Left lung (tissue), 10 donors: ENCODE measurements around the gene C9orf43. TPM values are rescaled to one million over a fixed set of nuclear protein-coding genes. Genes with fewer than 3 reads are reported as not detected.
"Not testable (repeated sequence)": the region's sequence is repeated elsewhere in the genome, so short reads cannot be mapped to it uniquely, and the experiment has no call there.

Source experiments
- ATAC-seq: fragments of 200-7000 bp; cut with Tn5 transposase; one replicate; pipeline ENCODE4 v1.9.1; 2020; ENCODE audit warnings: moderate library complexity
- DNase-seq, 4 donors: peaks; one replicate each; pipeline ENCODE4 v3.0.0-alpha.2; 2013 to 2020
- H3K27ac ChIP-seq, 2 donors: fragments of 200-600 bp; sonication (generic) in 1 of 2; one replicate each; pipeline versions ENCODE4 v1.5.0 to v1.8.0; 2020 to 2021
- H3K27me3 ChIP-seq, 2 donors: fragments of 200-600 bp; sonication (generic) in 1 of 2; one replicate each; pipeline versions ENCODE4 v1.5.0 to v1.8.0; 2020 to 2021
- H3K36me3 ChIP-seq, 2 donors: fragments of 200-600 bp; sonication (generic) in 1 of 2; one replicate each; pipeline versions ENCODE4 v1.5.0 to v1.8.0; 2020 to 2021
- H3K4me1 ChIP-seq, 2 donors: fragments of 200-600 bp; one replicate each; pipeline ENCODE4 v1.8.0; 2021
- H3K4me3 ChIP-seq, 2 donors: fragments of 200-600 bp; sonication (generic) in 1 of 2; one replicate each; pipeline versions ENCODE4 v1.5.0 to v1.8.0; 2020 to 2021; ENCODE audit warnings: mild to moderate bottlenecking in 1 of 2
- H3K9me3 ChIP-seq, 2 donors: fragments of 200-600 bp; sonication (generic) in 1 of 2; one replicate each; pipeline versions ENCODE4 v1.5.0 to v1.8.0; 2020 to 2021
- CTCF ChIP-seq, 2 donors: fragments of 200-600 bp; sonication (generic) in 1 of 2; IDR thresholded peaks; one replicate each; pipeline versions ENCODE4 v1.5.0 to v1.8.0; 2021; ENCODE audit warnings: antibody characterized with exemption in 2 of 2
- intact Hi-C, 2 donors: fragments of 100-400 bp; cut with DNase I; formaldehyde crosslinking; loops; one replicate each; pipeline versions ENCODE4 v1.11.2 to v1.14.2; 2022
- polyA plus RNA-seq, 6 donors: library from polyadenylated mRNA; unstranded; fragments of 120-200 nt; gene quantifications; one replicate each; pipeline ENCODE4 v1.2.1, GENCODE V29; 2013; ENCODE audit not compliant: insufficient read length in 6 of 6
- total RNA-seq, 2 donors: library from RNA; stranded (reverse); fragmentation: NEBNext Ultra II Directional; extraction: Animal tissue kit (Norgen Biotek cat#: 25700); gene quantifications; one replicate each; pipeline ENCODE4 v1.2.1, GENCODE V29; 2021
- donor health status: DM: no; HTN: yes; CAD: no.
- donor health status: DM: no; HTN: no; CAD: no.

Gene C9orf43
- total and polyA plus RNA-seq, 8 donors, result 0.47 to 1.2 (median 0.74) TPM

- intact Hi-C loops, result no loop called here
- Histone ChIP-seq H3K36me3 (peaks cover 0 to 19% of the 10 kb centered on the region in 2 donors), H3K27me3 (no peaks in the 10 kb centered on the region), H3K4me3 (peak within 1 kb of the TSS; percentile 59 to 83), H3K27ac (peak within 1 kb of the TSS; percentile 67 to 79), H3K9me3 (no peaks in the 10 kb centered on the region), H3K4me1 (peaks cover 0 to 9% of the 10 kb centered on the region in 2 donors)
- DNase-seq (peak; percentile 73 to 95 (median 87)), ATAC-seq (peak; percentile 97)
- TF ChIP-seq CTCF (IDR thresholded peaks at IDR 0.05), result no peak
Observed at GRCh38 chr9:113376634-113377567, 33.6 kb upstream of the C9orf43 start, which contains the start of gene HDHD3. TSS of gene HDHD3 (minus strand) at chr9:113376986. CDS start at chr9:113374354, 2,632 bp downstream.

GRCh38 chr9:113379094-113379828, 31.3 kb upstream of the C9orf43 start:
- H3K27ac ChIP-seq, ATAC-seq, intact Hi-C loops, H3K9me3 ChIP-seq, H3K4me3 ChIP-seq, H3K36me3 ChIP-seq, H3K27me3 ChIP-seq, H3K4me1 ChIP-seq, DNase-seq: not testable (repeated sequence)

- intact Hi-C loops, H3K27me3 ChIP-seq, H3K4me3 ChIP-seq, H3K9me3 ChIP-seq, DNase-seq, H3K27ac ChIP-seq, H3K4me1 ChIP-seq, H3K36me3 ChIP-seq, ATAC-seq: not testable (repeated sequence)
Observed at GRCh38 chr9:113379829-113380210, 30.7 kb upstream of the C9orf43 start.

GRCh38 chr9:113380869-113381378, 29.6 kb upstream of the C9orf43 start:
- Histone ChIP-seq H3K27ac (no peak overlapping the region), H3K27me3 (no peaks in the 10 kb centered on the region), H3K36me3 (peaks cover 0 to 7% of the 10 kb centered on the region in 2 donors), H3K4me3 (no peak overlapping the region), H3K9me3 (no peaks in the 10 kb centered on the region), H3K4me1 (peaks cover 0 to 3% of the 10 kb centered on the region in 2 donors)
- ATAC-seq (no peak), DNase-seq (no peak)
- intact Hi-C loops, result no loop called here
- TF ChIP-seq CTCF (IDR thresholded peaks at IDR 0.05), result no peak

GRCh38 chr9:113381441-113381840, 29.1 kb upstream of the C9orf43 start:
- H3K4me3 ChIP-seq, H3K4me1 ChIP-seq, H3K27me3 ChIP-seq, H3K36me3 ChIP-seq, ATAC-seq, H3K27ac ChIP-seq, H3K9me3 ChIP-seq, intact Hi-C loops, DNase-seq: not testable (repeated sequence)

GRCh38 chr9:113381909-113382411, 28.6 kb upstream of the C9orf43 start:
- Histone ChIP-seq H3K27me3 (no peaks in the 10 kb centered on the region), H3K36me3 (peaks cover 0 to 10% of the 10 kb centered on the region in 2 donors), H3K27ac (no peak overlapping the region), H3K9me3 (no peaks in the 10 kb centered on the region), H3K4me3 (no peak overlapping the region), H3K4me1 (no peaks in the 10 kb centered on the region)
- no peak for TF ChIP-seq CTCF (IDR thresholded peaks at IDR 0.05)
- DNase-seq (peak in 2 of 4 donors; percentile 15 to 72), ATAC-seq (peak; percentile 85)
- intact Hi-C loops, result no loop called here
